NB4 (cell line): ENCODE results near the gene CDH4.

ENCODE experiments used
- DNase-seq: peaks from one replicate; pipeline ENCODE4 v3.0.0; 2010; ENCODE audit warnings: low read depth
- H3K4me3 ChIP-seq: one replicate; pipeline ENCODE4 v1.5.1; 2011; ENCODE audit warnings: mild to moderate bottlenecking, low read depth, low read length, moderate library complexity
- MAX ChIP-seq: IDR thresholded peaks from 2 replicates; pipeline ENCODE4 v1.6.1; 2011; ENCODE audit warnings: low read depth, low read length
- MYC ChIP-seq: IDR thresholded peaks from 2 replicates; pipeline ENCODE4 v1.6.1; 2011; ENCODE audit warnings: low read depth, low read length
- POLR2A ChIP-seq: IDR thresholded peaks from 2 replicates; pipeline ENCODE4 v1.6.1; 2011; ENCODE audit warnings: mild to moderate bottlenecking; ENCODE audit not compliant: insufficient read length; ENCODE audit errors: extremely low read depth
- TF ChIP-seq, protein P1 (sequence below): IDR thresholded peaks from one replicate; pipeline ENCODE4 v1.5.1; 2012; ENCODE audit warnings: low read depth, low read length

The CDH4 gene

DNA sequence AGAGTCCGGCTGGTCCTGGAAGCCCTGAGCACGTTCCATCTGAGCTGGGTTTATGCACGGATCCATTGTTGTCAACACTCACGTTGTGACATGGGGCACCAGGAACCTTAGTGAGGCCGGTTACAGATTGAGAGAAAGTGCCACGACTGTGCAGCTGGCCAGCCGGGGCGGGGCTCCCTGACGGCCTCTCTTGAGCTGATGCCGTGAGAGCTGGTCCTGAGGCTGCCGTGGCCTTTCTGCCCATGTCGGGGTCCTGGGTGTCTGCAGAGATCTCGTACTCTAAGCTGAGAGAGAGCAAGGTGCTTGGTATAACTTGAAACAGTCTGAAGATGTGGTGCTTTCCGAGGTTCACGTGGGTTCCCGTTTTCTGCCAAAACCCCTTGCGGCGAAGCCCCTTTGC, 10.0 kb downstream of the CDH4 start:
- no peak for DNase-seq
- no peak overlapping the region for H3K4me3 ChIP-seq
- TF ChIP-seq MYC (no peak), MAX (no peak), POLR2A (no peak)
- TF ChIP-seq, protein P1, sequence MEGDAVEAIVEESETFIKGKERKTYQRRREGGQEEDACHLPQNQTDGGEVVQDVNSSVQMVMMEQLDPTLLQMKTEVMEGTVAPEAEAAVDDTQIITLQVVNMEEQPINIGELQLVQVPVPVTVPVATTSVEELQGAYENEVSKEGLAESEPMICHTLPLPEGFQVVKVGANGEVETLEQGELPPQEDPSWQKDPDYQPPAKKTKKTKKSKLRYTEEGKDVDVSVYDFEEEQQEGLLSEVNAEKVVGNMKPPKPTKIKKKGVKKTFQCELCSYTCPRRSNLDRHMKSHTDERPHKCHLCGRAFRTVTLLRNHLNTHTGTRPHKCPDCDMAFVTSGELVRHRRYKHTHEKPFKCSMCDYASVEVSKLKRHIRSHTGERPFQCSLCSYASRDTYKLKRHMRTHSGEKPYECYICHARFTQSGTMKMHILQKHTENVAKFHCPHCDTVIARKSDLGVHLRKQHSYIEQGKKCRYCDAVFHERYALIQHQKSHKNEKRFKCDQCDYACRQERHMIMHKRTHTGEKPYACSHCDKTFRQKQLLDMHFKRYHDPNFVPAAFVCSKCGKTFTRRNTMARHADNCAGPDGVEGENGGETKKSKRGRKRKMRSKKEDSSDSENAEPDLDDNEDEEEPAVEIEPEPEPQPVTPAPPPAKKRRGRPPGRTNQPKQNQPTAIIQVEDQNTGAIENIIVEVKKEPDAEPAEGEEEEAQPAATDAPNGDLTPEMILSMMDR: no peak

GRCh38 chr20:61262514-61262913, 10.5 kb downstream of the CDH4 start:
- H3K4me3 ChIP-seq: no peak overlapping the region
- no peak for DNase-seq
- TF ChIP-seq MYC: no peak
- TF ChIP-seq, protein P1: no peak
- no peak for TF ChIP-seq MAX

GRCh38 chr20:61263084-61263695, 11.1 kb downstream of the CDH4 start:
- DNase-seq: peak; percentile 29
- H3K4me3 ChIP-seq: no peak overlapping the region
- TF ChIP-seq MYC: no peak
- TF ChIP-seq, protein P1: peak; percentile 96

- TF ChIP-seq MYC: no peak
- TF ChIP-seq POLR2A: no peak
- no peak for TF ChIP-seq MAX
- H3K4me3 ChIP-seq: no peak overlapping the region
- peak; percentile 50 for DNase-seq
These were observed 11.9 kb downstream of the CDH4 start for GRCh38 chr20:61263938-61264337.

DNA sequence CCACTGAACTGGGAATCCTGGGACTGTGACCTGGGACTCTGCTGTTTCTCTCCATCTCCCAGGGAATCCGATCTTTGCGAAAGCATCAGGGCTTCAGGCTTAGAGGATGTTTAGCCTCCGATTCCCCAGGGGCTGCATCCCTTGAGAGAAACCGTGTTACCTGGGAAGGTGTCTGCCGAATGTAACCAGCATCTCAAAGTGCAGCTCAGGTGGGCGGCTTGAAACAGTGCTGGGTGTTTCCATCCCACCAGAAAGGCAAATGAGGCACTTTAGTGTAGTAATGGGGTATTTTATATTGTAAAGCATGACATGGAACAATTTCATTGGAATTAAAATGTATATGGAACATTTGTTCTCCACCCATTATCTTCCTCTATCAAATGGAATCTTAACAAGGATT, 15.2 kb downstream of the CDH4 start:
- no peak overlapping the region for H3K4me3 ChIP-seq
- no peak for DNase-seq
- TF ChIP-seq, protein P1: no peak
- TF ChIP-seq MAX (no peak), MYC (no peak), POLR2A (no peak)

DNA sequence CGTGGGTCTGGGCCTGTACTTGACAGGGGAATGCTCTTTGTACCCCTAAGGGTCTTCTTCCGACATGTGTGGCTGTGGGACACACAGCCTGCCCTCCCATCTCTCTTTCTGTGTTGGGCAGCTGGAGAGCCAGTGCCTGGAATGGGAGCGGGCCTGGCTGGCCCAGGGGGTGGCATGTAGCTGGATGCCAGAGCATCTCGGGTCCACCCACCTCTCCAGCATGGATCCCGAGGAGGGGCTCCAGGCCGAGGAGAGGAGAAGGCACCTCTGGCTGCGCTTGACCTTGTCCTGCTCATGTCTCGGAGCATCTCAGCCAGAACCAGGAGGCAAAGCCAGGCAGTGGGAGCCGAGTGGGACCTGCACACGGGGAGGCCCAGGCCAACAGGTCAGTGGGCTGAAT, 16.0 kb downstream of the CDH4 start:
- DNase-seq: no peak
- no peak for TF ChIP-seq MAX
- TF ChIP-seq, protein P1: no peak
- no peak for TF ChIP-seq POLR2A
- no peak for TF ChIP-seq MYC
- no peak overlapping the region for H3K4me3 ChIP-seq
